ENCODE measurements around the gene SMPX.
A peak's percentile ranks its signal among the peaks of the same experiment; 100 is the strongest.

SMPX gene

DNA sequence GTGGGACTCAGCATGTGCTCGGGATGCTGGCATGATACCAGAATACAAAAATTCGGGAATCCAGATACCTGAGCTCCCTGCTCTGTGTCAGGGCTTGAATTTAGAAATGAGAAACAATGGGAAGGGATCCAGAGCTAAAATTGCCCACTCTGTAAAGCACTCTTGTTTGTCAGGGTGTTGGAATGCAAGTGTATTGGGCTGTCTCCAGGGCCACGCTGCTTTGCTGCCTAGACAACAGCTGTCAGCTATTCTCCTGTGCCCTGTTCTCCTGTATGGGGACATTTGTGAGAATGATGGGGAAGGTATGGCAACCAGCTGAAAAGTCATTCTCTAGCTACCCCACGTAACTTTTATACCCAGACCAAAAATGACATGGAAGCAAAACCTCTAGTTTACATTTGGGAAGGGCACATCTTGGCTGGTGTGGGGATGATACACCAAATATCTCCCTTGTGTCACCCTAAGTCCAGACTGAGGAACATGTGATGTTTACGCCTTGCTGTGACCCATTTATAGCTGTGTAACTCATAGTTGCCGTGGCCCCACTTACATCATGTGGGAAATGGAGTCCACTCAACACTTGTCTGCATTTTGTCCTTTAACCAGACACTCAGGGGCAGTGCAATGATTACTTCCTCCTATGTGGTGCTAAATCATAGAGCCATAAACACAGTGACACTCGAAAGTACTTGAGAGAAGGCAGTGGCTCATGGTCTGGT is 46.6 kb downstream of the SMPX start:
- no peak for DNase-seq

DNA sequence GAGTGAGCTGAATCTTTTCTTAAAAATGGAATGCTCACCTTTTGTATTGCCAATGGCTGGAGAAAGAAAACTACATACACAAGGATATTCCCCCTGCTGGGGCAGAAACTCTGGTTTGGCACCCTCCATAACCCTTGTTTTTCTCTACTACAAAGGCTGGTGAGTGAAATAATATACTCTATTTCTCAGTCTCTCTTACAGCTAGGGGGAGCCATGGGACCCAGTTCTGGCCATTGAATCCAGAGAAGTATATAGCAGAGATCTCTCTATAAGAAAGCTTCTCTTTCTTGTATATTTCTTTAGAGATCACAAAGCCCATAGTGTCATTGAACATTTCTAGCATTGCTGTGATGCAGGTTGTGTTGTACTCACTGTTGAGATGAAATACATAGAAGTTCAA is 49.8 kb downstream of the SMPX start:
- no peak for DNase-seq

DNA sequence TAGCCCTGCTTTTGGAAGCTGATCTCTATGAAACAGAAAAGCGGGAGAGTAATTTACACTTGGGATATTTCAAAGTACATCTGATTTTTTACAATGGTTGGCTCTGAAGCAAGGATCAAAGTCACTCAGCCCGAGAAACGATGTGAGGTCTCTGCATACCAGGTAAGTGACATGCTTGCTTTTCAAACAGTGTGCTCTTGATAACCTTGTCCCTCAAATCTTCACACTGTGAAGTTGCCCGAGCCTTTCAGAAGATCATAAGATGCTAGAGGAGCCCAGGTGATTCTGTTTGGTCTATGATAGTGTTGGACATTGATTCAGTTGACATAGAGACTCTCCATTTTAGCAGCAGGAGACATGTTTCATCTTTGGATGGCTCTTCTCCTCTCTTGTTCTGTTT is 52.7 kb downstream of the SMPX start:
- DNase-seq = no peak

DNA sequence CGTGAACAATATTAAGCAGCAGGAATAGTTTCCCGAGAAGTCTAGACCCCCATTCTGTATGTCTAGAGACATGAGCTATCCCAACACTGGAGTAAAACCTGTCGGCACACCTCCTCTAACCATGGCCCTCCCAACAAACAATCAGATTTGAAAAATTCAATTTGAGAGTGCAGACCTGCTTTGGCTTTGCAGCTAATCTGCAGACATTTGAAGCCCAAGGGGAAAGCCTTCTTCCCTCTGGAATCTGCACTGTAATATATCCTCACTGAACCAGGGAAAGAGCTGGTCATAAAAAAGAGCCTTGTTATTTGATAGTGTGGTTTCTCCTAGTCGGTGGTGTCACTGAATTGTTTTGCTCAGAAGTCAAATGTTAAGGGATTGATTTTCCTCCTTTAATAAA is 55.2 kb downstream of the SMPX start:
- no peak for DNase-seq

DNA sequence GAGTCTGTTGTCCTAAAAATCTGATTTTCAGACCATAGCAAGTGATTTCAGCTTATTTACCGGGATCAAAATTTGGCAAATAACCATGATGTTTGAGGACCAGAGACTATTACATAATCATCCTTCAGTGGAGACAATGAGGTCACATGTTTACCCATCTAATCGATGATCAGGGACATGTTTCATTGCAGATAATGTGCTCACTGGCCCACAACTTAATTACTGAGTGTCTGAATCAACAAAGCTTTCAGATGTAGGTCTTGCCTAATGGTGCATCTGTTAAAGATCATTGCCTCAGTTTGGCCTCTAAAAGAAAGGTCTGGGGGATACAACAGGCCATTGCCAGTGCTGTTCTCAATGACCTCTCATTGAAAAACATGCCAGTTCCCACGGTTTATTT is 56.9 kb downstream of the SMPX start:
- no peak for DNase-seq

DNA sequence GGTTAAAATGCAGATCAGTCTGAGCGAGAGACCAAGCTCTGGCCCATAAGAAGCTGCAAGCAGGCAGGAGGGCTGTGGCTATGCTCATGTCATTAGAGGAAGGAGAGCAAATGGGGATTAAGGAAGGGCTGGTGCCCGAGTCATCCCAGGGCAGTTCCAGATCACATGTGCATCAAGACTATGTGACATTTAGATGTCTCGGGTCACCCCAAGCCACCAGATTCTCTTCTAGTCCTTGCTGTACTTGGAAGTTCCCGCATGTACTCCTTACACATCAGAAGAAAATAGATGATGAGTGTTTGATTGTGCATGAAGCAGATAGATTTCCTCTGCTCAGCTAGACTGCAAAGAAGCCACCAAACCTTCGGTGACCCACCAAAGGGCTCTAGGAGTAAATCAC is 57.6 kb downstream of the SMPX start:
- no peak for DNase-seq

DNA sequence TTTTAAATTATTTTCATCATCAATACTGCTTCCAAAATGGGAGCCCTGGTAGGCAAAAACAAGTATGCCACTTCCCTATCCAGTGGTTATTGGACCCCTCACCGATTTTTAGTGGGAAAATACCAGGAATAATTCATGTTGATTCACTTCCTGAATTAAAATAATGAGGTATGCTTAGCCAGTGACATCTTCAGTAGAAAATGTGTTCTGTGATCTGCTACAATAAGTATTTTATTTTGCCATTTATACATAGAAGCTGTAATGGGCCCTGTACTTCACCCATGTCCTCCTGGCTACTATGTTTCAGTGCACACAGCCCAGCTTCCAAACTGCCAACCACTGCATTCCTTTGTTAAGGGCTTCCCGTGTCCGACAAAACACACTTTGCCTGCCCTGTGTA is 58.8 kb downstream of the SMPX start:
- no peak for DNase-seq

DNA sequence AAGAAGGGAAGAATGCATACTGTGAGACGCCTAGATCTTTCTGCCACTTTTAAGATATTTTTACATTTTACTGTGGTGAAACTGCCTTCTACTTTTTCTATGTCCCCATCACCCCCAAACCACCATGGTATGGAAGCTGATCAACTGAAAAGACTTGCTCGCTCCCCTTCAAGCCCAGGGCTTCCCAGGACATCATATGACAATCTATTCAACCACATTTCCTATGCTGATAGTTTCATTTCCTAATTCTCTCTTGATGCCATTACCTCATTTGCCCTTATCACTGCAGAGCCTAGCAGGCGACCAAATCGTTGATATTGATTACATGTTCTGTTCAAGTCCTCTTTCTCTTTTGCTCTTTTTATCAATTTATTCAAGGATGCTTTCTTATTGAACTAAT is 59.6 kb downstream of the SMPX start:
- DNase-seq = no peak

DNA sequence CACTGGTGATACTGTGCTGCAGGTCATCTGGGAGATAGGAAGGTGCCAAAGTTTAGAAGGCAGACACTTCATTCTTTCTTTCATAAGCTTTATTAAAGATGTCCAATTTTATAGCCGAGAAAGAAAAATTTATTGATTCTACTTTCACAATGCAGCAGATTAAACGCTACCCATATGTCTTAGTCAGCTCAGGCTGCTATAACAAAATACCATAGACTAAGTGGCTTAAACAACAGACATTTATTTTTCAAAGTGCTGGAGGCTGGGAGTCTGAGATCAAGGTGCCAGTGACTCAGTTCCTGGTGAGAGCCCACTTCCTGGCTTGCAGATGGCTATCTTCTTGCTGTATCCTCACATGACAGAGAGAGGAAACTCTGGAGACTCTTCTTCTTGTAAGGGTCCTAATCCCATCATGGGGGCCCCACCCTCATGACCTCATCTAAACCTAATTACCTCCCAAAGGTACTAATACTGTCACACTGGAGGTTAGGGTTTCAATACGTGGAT is 66.4 kb downstream of the SMPX start:
- DNase-seq = peak in 1 of 5 donors; percentile 2

DNA sequence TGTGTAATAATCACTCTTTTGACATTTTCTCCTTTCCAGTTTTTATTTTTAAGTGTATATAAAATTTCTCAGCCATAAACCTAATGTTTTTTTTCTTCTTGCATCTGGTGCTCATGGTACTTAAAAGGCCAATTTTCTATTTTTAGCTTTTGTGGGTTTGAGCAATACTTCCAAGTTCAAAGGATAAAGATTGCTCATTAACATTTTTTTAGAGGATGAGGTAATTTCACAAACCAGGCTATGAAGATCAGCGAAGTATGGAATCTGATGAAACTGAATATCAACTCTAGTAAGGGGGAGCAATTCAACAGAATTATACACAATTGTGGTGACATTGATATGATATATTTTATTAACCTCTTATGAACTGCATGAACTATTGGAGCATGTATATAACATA is 74.0 kb downstream of the SMPX start:
- no peak for DNase-seq

DNA sequence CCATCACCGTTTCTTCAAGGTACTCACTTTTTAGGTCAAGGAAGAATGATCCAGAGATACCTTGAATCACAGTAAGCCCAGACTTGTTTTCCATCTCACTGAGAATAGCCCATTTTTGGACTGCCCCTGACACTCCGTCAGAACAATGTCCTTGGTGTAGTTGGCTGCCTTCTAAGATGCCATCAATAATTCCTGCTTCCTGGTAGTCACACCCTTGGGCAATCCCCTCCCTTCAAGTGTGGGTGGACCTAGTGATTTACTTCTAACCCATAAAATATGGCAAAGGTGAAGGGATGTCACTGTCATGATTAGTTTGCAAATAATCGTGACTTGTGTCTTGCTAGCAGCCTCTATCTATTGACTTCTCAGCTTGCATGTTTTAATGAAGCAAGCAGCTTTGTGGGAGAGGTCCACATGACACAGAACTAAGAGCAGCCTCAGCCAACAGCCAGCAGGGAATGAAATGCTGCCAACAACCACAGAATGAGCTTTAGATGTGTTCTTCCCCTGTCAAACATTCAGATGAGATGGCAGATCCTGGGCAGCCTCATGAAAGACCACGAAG is 79.8 kb downstream of the SMPX start:
- no peak for DNase-seq

DNA sequence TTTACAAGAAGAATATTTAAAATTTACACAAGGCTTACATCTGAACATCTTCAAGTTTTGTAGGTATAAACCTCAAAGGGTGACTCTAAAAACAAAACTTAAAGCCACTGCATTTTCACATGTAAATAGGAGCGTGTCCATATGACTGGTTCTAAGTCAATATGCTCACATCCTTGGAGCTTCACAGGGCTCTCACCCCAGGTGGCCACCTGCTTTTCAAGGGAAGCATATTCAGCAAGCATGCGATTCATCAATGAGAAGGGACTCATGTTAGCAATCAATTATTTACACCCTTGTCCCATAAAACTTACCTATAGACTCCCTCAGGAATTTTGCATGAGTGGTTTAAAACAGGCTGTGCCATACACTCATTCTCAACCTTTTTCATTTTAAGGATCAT is 82.0 kb downstream of the SMPX start:
- DNase-seq = no peak

DNA sequence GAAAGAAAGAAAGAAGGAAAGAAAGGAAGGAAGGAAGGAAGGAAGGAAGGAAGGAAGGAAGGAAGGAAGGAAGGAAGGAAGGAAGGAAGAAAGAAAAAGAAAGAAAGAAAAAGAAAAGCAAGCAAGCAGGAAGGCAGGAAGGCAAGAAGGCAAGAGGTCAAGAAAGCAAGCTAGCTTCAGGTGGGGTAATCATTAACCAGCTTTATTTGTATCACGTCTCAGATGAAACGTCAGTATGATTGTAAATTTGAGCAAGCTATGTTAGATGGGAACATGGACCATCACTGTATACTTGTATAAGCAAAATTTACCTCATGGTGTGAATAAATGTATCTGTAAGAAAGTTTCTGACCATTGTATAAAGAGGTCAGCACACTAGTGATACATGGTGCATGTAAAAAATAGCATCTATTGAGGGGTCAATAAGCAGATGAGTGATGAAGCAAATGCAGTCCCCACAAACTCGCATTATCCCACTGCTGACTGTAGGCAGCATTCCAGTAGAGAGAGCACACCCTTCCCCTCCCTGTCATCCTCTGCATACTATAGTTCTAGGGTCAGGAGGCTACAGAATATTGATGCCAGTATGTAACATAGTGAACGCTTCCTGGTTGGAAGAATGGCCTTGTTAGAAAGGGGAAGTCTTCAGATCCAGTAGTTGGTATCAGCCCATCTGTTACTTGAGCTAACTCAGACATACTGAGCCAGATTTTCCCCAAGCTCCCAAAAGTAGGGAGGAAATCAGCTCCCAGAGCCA is 83.3 kb downstream of the SMPX start:
- no peak for DNase-seq

DNA sequence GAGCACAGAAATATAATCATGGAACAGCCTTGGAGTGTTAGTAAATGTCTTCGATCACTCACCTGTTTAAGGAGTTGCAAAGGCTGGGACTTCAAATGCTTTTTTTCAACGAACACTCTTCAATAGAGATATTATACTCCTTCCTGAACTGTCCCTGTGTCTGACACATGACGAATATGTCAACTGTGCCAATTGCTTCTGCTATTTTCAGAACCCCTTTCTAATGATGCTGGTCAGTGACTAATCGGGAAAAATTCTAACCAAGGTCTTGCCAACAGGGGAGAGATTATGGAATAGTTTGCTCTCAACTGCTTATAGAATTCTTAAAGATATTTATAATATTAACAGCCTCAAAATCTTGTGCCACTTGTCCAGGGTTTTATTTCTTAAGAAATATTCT is 91.2 kb downstream of the SMPX start:
- DNase-seq = no peak

DNA sequence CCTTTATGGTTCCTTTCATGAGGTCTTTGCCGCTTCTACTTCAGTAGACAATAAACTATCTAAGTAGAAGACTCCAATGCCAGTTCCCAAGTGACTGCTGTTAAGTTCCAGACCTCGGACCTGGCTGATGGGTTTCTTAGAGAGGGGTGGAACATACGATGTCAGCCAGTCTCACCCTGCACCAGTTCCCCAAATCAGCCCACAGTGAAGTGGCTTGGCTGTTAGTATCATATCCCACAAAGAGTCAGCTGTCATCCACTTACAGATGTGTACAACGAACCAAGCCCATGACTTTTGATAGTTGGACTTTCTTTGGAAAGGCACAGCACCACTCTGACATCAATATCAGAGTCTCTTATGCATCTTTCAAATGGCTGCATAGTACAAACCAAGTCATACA is 91.7 kb downstream of the SMPX start:
- no peak for DNase-seq

DNA sequence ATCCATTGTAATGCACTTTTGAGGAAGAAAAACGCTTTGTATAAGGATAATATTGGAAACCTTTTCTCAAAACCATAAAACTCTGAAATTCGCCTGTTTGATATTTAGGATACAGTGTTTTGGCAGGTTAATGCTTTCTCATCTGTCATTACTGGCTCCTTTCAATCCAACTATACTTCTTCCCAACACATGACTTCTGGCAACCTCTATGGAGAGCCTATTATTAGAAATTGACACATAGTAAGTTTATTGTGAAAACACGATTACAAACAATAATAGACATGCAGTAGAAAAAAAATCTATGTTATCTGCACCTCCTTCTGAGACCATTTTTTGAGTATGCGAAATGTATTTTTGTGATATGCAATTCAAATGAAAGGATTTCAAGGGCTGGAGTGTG is 95.2 kb downstream of the SMPX start:
- no peak for DNase-seq

DNA sequence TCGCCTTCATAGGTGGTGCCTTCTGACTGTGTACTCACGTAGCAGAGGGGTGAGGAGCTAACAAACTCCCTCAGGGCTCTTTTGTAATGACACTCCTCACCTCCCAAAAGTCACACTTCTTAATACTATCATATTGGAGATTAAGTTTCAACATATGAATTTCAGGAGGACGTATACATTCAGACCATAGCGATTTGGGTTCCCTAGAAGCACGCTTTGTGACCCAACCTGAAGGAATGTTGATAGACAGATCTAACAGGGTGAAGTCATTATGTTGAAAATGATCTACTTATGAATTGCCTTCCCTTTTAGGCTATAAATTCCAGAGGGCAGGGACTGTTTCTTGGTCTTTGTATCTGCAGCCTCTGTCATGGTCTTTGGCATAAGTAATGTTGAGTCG is 96.6 kb downstream of the SMPX start:
- DNase-seq = no peak

DNA sequence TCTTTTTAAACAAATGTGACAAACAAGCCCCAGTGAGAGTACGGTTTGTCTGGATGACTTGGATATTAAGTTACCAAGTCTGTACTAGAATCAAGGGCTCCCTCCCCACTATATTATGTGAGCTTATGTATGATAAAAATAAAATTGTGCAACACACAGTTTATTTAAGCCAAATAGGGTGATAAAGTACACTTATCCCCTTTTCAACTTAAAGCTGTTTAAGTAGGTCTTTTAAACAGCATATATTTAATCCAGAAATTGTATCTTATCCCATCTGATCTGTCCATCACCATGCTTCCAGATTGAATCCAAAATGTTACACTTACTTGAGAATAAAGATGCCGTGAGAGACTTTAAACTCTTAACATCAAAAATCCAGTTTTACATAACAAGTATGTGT is 97.8 kb downstream of the SMPX start:
- no peak for DNase-seq

DNA sequence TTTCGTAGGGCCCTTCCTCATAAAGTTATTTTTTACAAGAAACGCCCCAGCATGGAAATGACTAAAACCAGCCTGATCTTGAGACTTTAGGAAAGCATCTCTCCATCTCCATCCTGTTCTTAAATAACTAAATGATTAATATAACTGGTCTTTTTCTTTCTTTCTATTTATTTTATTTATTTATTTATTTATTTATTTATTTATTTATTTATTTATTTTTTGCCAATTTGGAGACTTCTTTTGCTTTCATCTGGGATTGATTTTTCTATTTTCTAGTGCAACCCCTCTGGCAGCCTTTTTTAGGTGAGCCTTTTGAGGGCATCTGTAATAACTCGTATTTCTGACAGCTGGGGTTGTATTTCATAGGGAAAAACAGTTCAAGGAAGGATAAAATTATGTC is 98.6 kb downstream of the SMPX start:
- DNase-seq = no peak

DNA sequence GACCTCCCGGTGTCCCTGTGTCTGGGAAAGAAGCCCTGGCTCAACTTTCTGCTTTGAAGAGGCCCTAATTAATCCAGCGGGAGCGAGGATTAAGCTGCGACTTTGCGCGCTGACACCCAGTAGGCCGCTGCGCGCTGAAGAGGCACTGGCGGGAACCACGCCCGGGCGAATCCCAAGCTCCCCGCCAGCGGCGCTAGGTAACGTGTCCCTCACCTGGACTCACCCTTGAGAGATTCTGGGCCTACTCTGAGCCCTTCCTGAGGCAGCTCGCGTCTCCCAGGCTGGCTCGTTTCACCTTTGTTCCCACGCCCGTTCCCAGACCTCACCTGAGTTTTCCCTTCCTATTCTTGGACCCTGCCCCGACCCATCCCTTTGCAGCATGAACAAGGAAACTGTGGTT is 99.2 kb downstream of the SMPX start:
- DNase-seq = peak in 1 of 5 donors; percentile 2

DNA sequence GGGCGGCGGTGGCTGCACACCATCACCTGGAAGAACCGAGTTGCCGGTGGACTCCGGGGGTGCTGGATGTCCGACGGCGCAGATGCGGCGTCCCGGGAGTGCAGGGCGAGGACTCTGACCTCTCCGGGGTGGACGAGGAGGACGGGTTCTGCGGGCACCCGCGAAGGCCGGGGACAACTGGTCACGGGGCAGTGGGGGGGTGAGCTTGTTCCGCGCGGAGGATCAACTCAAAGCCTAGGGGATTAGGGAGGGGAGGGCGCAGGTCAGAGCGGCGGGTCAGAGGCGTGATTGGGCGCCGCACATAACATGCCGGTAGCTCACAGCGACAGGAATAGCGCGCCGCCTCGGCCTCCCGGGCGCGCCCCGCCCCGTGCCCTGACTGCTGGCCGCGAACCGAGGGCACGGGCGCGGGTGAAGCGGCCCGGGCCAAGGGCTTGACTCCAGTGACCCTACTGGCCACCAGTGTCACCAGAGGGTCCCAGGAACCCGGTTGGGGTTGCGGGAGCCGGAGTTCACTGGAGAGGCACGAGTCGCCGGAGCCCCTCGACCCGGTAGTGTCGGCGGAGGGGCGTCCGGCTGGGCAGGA is 99.7 kb downstream of the SMPX start, which contains the start of gene KLHL34:
Gene KLHL34, minus strand, starts transcription at position 179 of the 586 bp plus-strand sequence. CDS start 542 bp downstream, outside the sequence.
- no peak for DNase-seq

DNA sequence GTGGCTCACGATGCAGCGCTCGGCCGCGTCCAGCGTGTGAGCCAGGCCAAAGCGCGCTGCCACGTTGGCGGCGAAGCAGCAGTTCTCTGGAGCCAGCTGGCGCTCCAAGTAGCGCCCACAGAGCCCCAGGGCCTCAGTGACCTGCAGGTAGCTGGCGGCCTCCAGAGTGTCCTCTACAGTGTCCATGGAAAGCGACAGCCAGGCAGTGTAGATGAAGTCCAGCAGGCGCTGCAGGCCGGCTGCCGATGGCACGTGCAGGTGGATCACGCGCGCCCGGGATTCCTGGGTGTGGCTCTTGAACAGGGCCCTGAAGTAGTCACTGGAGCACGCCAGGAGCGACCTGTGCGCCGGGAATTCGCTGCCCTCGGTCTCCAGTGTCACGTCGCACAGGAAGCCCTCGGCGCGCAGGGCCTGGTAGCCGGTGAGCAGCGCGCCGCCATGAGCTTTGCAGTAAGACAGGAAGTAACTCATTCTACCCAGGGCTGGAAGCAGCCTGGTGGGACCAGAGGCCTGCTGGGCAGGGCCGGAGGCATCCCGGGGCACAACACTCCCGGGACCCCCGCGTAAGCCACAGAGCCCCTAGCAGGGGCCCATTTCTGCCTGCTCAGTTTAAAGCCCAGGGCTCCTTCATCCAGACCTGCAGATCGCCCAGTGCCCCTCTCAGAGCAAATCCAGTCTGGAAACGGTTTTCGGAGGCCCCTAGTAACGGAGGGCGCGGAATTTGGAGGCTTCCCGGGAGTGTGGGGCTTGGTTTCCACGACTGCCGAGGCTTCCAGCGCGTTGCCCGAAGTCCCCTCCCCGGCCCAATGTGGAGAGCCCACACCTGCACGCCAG is 100.4 kb downstream of the SMPX start:
- DNase-seq = peak in 1 of 5 donors; percentile 8

Measured in T-helper 1 cell (primary cell).